Lower leg skin (tissue), 4 donors: Measurements from ENCODE around the gene ELOVL1. TPM values are rescaled to one million over a fixed set of nuclear protein-coding genes. Genes with fewer than 3 reads are reported as not detected.

Source experiments
- DNase-seq, 2 donors: peaks; one replicate each; pipeline ENCODE4 v3.0.0-alpha.2; 2019; ENCODE audit warnings: low spot score in 2 of 2
- H3K4me3 ChIP-seq: fragments of 200-600 bp; sonication (generic); 2 replicates; pipeline ENCODE4 v1.5.1; 2017; ENCODE audit warnings: mild to moderate bottlenecking, low read depth; ENCODE audit not compliant: poor library complexity, severe bottlenecking
- CTCF ChIP-seq, 3 donors: fragments of 450-650 bp; IDR thresholded peaks; one replicate each; pipeline ENCODE4 v1.5.1; 2016; ENCODE audit warnings: antibody characterized with exemption in 3 of 3, mild to moderate bottlenecking in 3 of 3, moderate library complexity in 2 of 3
- POLR2A ChIP-seq, 2 donors: fragments of 450-650 bp; IDR thresholded peaks; one replicate each; pipeline ENCODE4 v1.6.1; 2016 to 2017; ENCODE audit warnings: antibody characterized with exemption in 2 of 2, mild to moderate bottlenecking in 1 of 2, moderate library complexity in 1 of 2
- WGBS, 2 donors: methylation state at CpG; one replicate each; pipeline ENCODE4 v1.1.5; 2018; 5-methylcytosine and 5-hydroxymethylcytosine counted together
- intact Hi-C: fragments of 100-400 bp; cut with DNase I; formaldehyde crosslinking; loops from one replicate; pipeline ENCODE4 v1.15.0; 2023; ENCODE audit warnings: low total_unique reads
- total RNA-seq, 4 donors: library from RNA; depleted of rRNA; stranded (reverse); fragments of >200 nt; gene quantifications; one replicate each; pipeline ENCODE4 v1.1.0, GENCODE V29; 2016

The ELOVL1 gene
- total RNA-seq, 4 donors from 2014 or later: 359 to 592 (median 401) TPM

GRCh38 chr1:43349594-43350306, 18.1 kb downstream of the ELOVL1 start:
- no peak for DNase-seq
- H3K4me3 ChIP-seq: no peak overlapping the region
- TF ChIP-seq CTCF (IDR thresholded peaks at IDR 0.05): no peak
- TF ChIP-seq POLR2A (IDR thresholded peaks at IDR 0.05): no peak
- 54 to 55% methylated on average over 11 of the region's 11 CpGs for WGBS, 2 donors
- intact Hi-C loops: no loop called here

GRCh38 chr1:43348809-43349593, 18.8 kb downstream of the ELOVL1 start:
- peak; percentile 59 to 95 for DNase-seq
- TF ChIP-seq CTCF (IDR thresholded peaks at IDR 0.05) (no peak), POLR2A (IDR thresholded peaks at IDR 0.05) (no peak)
- intact Hi-C loops: no loop called here
- whole genome bisulfite sequencing, 2 donors: 21 to 23% methylated on average over 31 to 48 of the region's 72 CpGs
- H3K4me3 ChIP-seq: peak overlapping the region; percentile 17

- intact Hi-C loops: no loop called here
- H3K4me3 ChIP-seq: peak overlapping the region; percentile 17
- no peak for TF ChIP-seq POLR2A (IDR thresholded peaks at IDR 0.05)
- TF ChIP-seq CTCF (IDR thresholded peaks at IDR 0.05): no peak
- 8 to 22% methylated on average over 19 to 22 of the region's 22 CpGs for WGBS, 2 donors
- DNase-seq: peak in 1 of 2 donors; percentile 88
These were observed 19.4 kb downstream of the ELOVL1 start for GRCh38 chr1:43348343-43348808.

GRCh38 chr1:43346636-43347035, 21.2 kb downstream of the ELOVL1 start:
- WGBS, 2 donors: 90 to 91% methylated on average over 3 to 5 of the region's 5 CpGs
- DNase-seq: peak in 1 of 2 donors; percentile 83
- intact Hi-C loops: no loop called here
- no peak overlapping the region for H3K4me3 ChIP-seq
- TF ChIP-seq CTCF (IDR thresholded peaks at IDR 0.05): no peak

GRCh38 chr1:43345120-43345519, 22.7 kb downstream of the ELOVL1 start:
- DNase-seq: no peak
- WGBS, 2 donors: 57 to 64% methylated on average over 3 of the region's 3 CpGs
- H3K4me3 ChIP-seq: no peak overlapping the region
- TF ChIP-seq POLR2A (IDR thresholded peaks at IDR 0.05) (no peak), CTCF (IDR thresholded peaks at IDR 0.05) (no peak)
- intact Hi-C loops: no loop called here
